Astrocyte (in vitro differentiated cells and primary cell): ENCODE data around the gene JPH3. TPM values are rescaled to one million over a fixed set of nuclear protein-coding genes. Genes with fewer than 3 reads are reported as not detected.

Experiments used
- DNase-seq: peaks from one replicate; pipeline ENCODE4 v3.0.0-alpha.2; 2010; ENCODE audit warnings: low read depth
- FAIRE-seq: peaks from 2 replicates; lab custom pipeline; 2011; peaks lifted over from hg19 to GRCh38; lab: Jason Lieb, UNC
- H2AFZ ChIP-seq: 2 replicates; pipeline ENCODE4 v1.6.0; 2012; ENCODE audit warnings: low read depth, low read length, inconsistent platforms
- H3K27ac ChIP-seq: 2 replicates; pipeline ENCODE4 v1.5.1; 2011; ENCODE audit warnings: low read depth, low read length, inconsistent platforms
- H3K27me3 ChIP-seq: 2 replicates; pipeline ENCODE4 v1.6.0; 2011; ENCODE audit warnings: low read length, inconsistent platforms; ENCODE audit not compliant: insufficient read depth
- H3K36me3 ChIP-seq: 2 replicates; pipeline ENCODE4 v1.5.1; 2011; ENCODE audit warnings: low read length, inconsistent platforms; ENCODE audit not compliant: insufficient read depth
- H3K4me1 ChIP-seq: 2 replicates; pipeline ENCODE4 v1.5.1; 2011; ENCODE audit warnings: low read length, inconsistent platforms; ENCODE audit not compliant: insufficient read depth
- H3K4me2 ChIP-seq: 2 replicates; pipeline ENCODE4 v1.6.0; 2012; ENCODE audit warnings: low read length, inconsistent platforms
- H3K4me3 ChIP-seq: 2 replicates; pipeline ENCODE4 v1.5.1; 2011; ENCODE audit warnings: low read depth, mild to moderate bottlenecking, low read length, inconsistent platforms; ENCODE audit not compliant: insufficient read depth
- H3K79me2 ChIP-seq: 2 replicates; pipeline ENCODE4 v1.6.0; 2012; ENCODE audit warnings: mild to moderate bottlenecking, low read length, inconsistent platforms; ENCODE audit not compliant: insufficient read depth
- H3K9ac ChIP-seq: 2 replicates; pipeline ENCODE4 v1.6.0; 2012; ENCODE audit warnings: mild to moderate bottlenecking, low read length, inconsistent platforms
- H3K9me3 ChIP-seq: 2 replicates; pipeline ENCODE4 v1.5.1; 2012; ENCODE audit warnings: low read depth, mild to moderate bottlenecking, low read length, inconsistent platforms; ENCODE audit not compliant: insufficient read depth
- H4K20me1 ChIP-seq: 2 replicates; pipeline ENCODE4 v1.6.0; 2012; ENCODE audit warnings: low read length, inconsistent platforms; ENCODE audit not compliant: insufficient read depth
- H3K27ac Mint-ChIP-seq: one replicate; pipeline ENCODE4 v1.8.0; 2021; ENCODE audit warnings: mild to moderate bottlenecking, mixed read lengths; ENCODE audit not compliant: unreplicated experiment
- H3K27me3 Mint-ChIP-seq: one replicate; pipeline ENCODE4 v1.8.0; 2021; ENCODE audit warnings: low read depth, mixed read lengths; ENCODE audit not compliant: unreplicated experiment
- H3K36me3 Mint-ChIP-seq: one replicate; pipeline ENCODE4 v1.8.0; 2021; ENCODE audit warnings: low read depth, mixed read lengths; ENCODE audit not compliant: unreplicated experiment
- H3K4me1 Mint-ChIP-seq: one replicate; pipeline ENCODE4 v1.8.0; 2021; ENCODE audit warnings: low read depth, mixed read lengths; ENCODE audit not compliant: unreplicated experiment
- H3K4me3 Mint-ChIP-seq: one replicate; pipeline ENCODE4 v1.8.0; 2021; ENCODE audit warnings: mild to moderate bottlenecking, moderate library complexity, mixed read lengths; ENCODE audit not compliant: unreplicated experiment
- H3K9me3 Mint-ChIP-seq: one replicate; pipeline ENCODE4 v1.8.0; 2021; ENCODE audit warnings: mild to moderate bottlenecking, mixed read lengths; ENCODE audit not compliant: unreplicated experiment
- EZH2 ChIP-seq: IDR thresholded peaks from 2 replicates; pipeline ENCODE4 v1.6.1; 2012; ENCODE audit warnings: mild to moderate bottlenecking, low read length, inconsistent platforms; ENCODE audit not compliant: insufficient read depth
- total RNA-seq: library from RNA; stranded (reverse); gene quantifications from 2 replicates; pipeline ENCODE4 v1.2.1, GENCODE V29; 2021
- TF ChIP-seq, protein P1 (sequence below): IDR thresholded peaks from 2 replicates; pipeline ENCODE4 v1.5.1; 2011; ENCODE audit warnings: low read depth, mild to moderate bottlenecking, inconsistent platforms, low read length, moderate library complexity; ENCODE audit not compliant: insufficient read depth

Gene JPH3
- total RNA-seq, 1 donor from 2014 or later: 8.6 TPM

DNA sequence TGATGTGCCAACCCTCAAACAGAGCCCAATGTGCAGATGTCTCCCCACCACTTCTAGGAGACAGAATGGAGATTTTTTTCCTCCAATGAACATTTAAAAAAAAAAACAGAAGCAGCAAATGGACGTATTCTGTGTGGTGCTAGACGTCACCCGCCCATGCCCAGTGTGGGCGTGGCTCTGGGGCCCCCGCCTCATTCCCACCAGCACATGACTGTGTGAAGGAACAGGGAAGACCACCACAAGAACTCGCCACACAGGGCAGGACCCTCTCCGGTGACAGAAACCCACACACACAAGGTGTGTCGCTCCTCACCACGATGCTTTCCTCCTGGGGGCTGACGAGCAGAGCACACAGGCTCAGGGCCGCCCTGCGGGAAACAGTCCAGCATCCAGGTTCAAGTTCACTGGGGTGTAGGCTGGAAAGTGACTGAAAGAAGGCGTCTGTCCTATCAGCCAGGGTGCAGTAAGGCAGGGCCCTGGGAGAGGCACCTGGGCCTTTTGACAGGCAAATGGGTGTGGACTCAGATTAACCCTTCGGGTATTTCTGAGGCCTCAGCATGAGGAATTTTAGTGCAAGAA is 110.0 kb downstream of the JPH3 start:
- no peak for FAIRE-seq

DNA sequence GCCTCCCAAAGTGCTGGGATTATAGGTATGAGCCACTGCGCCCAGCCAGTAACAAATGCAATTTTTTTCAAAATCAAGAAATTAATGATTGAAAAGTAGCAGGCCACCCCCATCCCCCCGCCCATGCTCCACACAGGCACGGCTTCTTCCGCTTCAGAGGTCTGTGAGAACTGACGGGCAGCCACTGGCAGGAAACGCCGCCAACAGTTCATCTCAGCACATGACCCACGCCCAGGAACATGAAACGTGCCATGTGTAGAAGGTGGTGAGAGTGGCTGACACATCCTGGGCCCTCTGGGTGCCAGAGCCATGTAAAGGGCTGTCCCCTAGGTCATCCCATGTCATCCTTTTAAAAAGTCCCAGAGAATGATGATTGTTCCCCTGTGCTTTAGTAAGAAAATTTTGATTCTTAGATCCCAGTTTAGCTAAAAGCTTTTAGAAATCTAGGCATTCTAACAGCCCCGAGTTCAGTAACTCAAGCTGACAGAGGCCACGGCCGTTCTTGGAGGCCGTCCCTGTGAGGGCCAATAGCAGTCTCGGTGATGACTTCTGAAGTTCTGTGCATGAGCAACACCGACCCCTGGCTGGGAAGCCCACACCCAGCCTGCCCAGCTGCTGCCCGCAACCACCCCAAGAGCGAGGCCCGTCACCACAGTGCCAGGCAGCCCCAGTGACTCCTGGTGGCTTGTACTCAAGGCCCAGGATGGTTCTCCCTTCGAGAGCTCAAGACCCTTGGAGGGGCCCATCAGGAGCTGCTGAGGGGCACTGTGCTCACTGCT is 111.3 kb downstream of the JPH3 start:
- no peak for FAIRE-seq
- H3K4me1 ChIP-seq: no peaks in the 10 kb centered on the region
- no peak overlapping the region for H3K27ac ChIP-seq
- Mint-ChIP-seq H3K4me3 (no peak overlapping the region), H3K27me3 (no peaks in the 10 kb centered on the region), H3K36me3 (peaks cover 22% of the 10 kb centered on the region), H3K4me1 (peaks cover 5% of the 10 kb centered on the region), H3K9me3 (no peaks in the 10 kb centered on the region), H3K27ac (no peak overlapping the region)
- H3K9me3 ChIP-seq: no peaks in the 10 kb centered on the region
- peaks cover 4% of the 10 kb centered on the region for H4K20me1 ChIP-seq
- H3K9ac ChIP-seq: no peak overlapping the region
- no peaks in the 10 kb centered on the region for H3K79me2 ChIP-seq
- H3K4me2 ChIP-seq: no peak overlapping the region
- TF ChIP-seq, protein P1, sequence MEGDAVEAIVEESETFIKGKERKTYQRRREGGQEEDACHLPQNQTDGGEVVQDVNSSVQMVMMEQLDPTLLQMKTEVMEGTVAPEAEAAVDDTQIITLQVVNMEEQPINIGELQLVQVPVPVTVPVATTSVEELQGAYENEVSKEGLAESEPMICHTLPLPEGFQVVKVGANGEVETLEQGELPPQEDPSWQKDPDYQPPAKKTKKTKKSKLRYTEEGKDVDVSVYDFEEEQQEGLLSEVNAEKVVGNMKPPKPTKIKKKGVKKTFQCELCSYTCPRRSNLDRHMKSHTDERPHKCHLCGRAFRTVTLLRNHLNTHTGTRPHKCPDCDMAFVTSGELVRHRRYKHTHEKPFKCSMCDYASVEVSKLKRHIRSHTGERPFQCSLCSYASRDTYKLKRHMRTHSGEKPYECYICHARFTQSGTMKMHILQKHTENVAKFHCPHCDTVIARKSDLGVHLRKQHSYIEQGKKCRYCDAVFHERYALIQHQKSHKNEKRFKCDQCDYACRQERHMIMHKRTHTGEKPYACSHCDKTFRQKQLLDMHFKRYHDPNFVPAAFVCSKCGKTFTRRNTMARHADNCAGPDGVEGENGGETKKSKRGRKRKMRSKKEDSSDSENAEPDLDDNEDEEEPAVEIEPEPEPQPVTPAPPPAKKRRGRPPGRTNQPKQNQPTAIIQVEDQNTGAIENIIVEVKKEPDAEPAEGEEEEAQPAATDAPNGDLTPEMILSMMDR: no peak
- TF ChIP-seq EZH2: no peak
- no peak overlapping the region for H3K4me3 ChIP-seq
- no peaks in the 10 kb centered on the region for H3K27me3 ChIP-seq
- no peak overlapping the region for H2AFZ ChIP-seq
- DNase-seq: no peak
- H3K36me3 ChIP-seq: no peaks in the 10 kb centered on the region

More for the DNA sequence above, 110.0 kb downstream of the JPH3 start:
- Histone ChIP-seq H3K36me3 (no peaks in the 10 kb centered on the region), H3K9me3 (no peaks in the 10 kb centered on the region), H3K4me1 (no peaks in the 10 kb centered on the region), H3K4me3 (no peak overlapping the region), H3K79me2 (no peaks in the 10 kb centered on the region), H2AFZ (no peak overlapping the region), H3K27me3 (no peaks in the 10 kb centered on the region), H4K20me1 (peaks cover 4% of the 10 kb centered on the region), H3K4me2 (no peak overlapping the region), H3K27ac (no peak overlapping the region), H3K9ac (no peak overlapping the region)
- Mint-ChIP-seq H3K9me3 (no peaks in the 10 kb centered on the region), H3K4me1 (peaks cover 5% of the 10 kb centered on the region), H3K27me3 (no peaks in the 10 kb centered on the region), H3K36me3 (peaks cover 19% of the 10 kb centered on the region), H3K27ac (no peak overlapping the region), H3K4me3 (no peak overlapping the region)
- DNase-seq: no peak
- no peak for TF ChIP-seq EZH2
- TF ChIP-seq, protein P1: no peak

GRCh38 chr16:87715231-87715630 is 112.9 kb downstream of the JPH3 start:
- H3K27ac Mint-ChIP-seq: peak overlapping the region; percentile 35
- H3K36me3 Mint-ChIP-seq: peaks cover 34% of the 10 kb centered on the region
- H3K9me3 ChIP-seq: no peaks in the 10 kb centered on the region
- no peak overlapping the region for H3K9ac ChIP-seq
- H3K36me3 ChIP-seq: no peaks in the 10 kb centered on the region
- peaks cover 4% of the 10 kb centered on the region for H4K20me1 ChIP-seq
- no peak for DNase-seq
- no peaks in the 10 kb centered on the region for H3K27me3 ChIP-seq
- TF ChIP-seq, protein P1: no peak
- no peak for TF ChIP-seq EZH2
- H3K4me3 Mint-ChIP-seq: no peak overlapping the region
- no peak overlapping the region for H3K4me3 ChIP-seq
- no peak overlapping the region for H3K27ac ChIP-seq
- H3K27me3 Mint-ChIP-seq: no peaks in the 10 kb centered on the region
- H3K4me1 Mint-ChIP-seq: peaks cover 5% of the 10 kb centered on the region
- H3K4me2 ChIP-seq: no peak overlapping the region
- no peaks in the 10 kb centered on the region for H3K4me1 ChIP-seq
- H3K9me3 Mint-ChIP-seq: peaks cover 6% of the 10 kb centered on the region
- peaks cover 2% of the 10 kb centered on the region for H3K79me2 ChIP-seq
- no peak for FAIRE-seq
- no peak overlapping the region for H2AFZ ChIP-seq
